ENCODE measurements around the gene SGPL1. TPM values are rescaled to one million over a fixed set of nuclear protein-coding genes. Genes with fewer than 3 reads are reported as not detected.

SGPL1 gene
- total RNA-seq, 1 donor from 2014 or later, result 89.9 TPM

- no peaks in the 10 kb centered on the region for H3K9me3 Mint-ChIP-seq
- H3K27me3 Mint-ChIP-seq (ENCODE audit: low read depth), result peaks cover 82% of the 10 kb centered on the region
- peaks cover 7% of the 10 kb centered on the region for H3K4me1 Mint-ChIP-seq
- TF ChIP-seq CTCF (IDR thresholded peaks at IDR 0.05; ENCODE audit: unreplicated experiment), result no peak
- no peak for DNase-seq (ENCODE audit: low spot score in 2 of 2, unreplicated experiment in 2 of 2)
- no peaks in the 10 kb centered on the region for H3K36me3 Mint-ChIP-seq
- H3K4me3 Mint-ChIP-seq, result no peak overlapping the region
- H3K27ac Mint-ChIP-seq, result no peak overlapping the region
Measured at GRCh38 chr10:70920519-70920918, 104.8 kb downstream of the SGPL1 start.

- no peak overlapping the region for H3K27ac Mint-ChIP-seq
- H3K36me3 Mint-ChIP-seq, result no peaks in the 10 kb centered on the region
- no peaks in the 10 kb centered on the region for H3K9me3 Mint-ChIP-seq
- no peak overlapping the region for H3K4me3 Mint-ChIP-seq
- peaks cover 7% of the 10 kb centered on the region for H3K4me1 Mint-ChIP-seq
- peaks cover 78% of the 10 kb centered on the region for H3K27me3 Mint-ChIP-seq (ENCODE audit: low read depth)
- no peak for TF ChIP-seq CTCF (IDR thresholded peaks at IDR 0.05; ENCODE audit: unreplicated experiment)
- DNase-seq (ENCODE audit: low spot score in 2 of 2, unreplicated experiment in 2 of 2), result no peak
Measured at GRCh38 chr10:70921285-70921684, 105.5 kb downstream of the SGPL1 start.

- Mint-ChIP-seq H3K4me1 (peaks cover 29% of the 10 kb centered on the region), H3K36me3 (no peaks in the 10 kb centered on the region), H3K27me3 (ENCODE audit: low read depth) (peaks cover 78% of the 10 kb centered on the region), H3K4me3 (no peak overlapping the region), H3K27ac (no peak overlapping the region), H3K9me3 (no peaks in the 10 kb centered on the region)
- TF ChIP-seq CTCF (IDR thresholded peaks at IDR 0.05; ENCODE audit: unreplicated experiment), result no peak
- no peak for DNase-seq (ENCODE audit: low spot score in 2 of 2, unreplicated experiment in 2 of 2)
Measured at GRCh38 chr10:70923696-70924095, 107.9 kb downstream of the SGPL1 start.

- H3K36me3 Mint-ChIP-seq, result no peaks in the 10 kb centered on the region
- peak; percentile 98 for TF ChIP-seq CTCF (IDR thresholded peaks at IDR 0.05; ENCODE audit: unreplicated experiment)
- H3K4me1 Mint-ChIP-seq, result peaks cover 37% of the 10 kb centered on the region
- no peak overlapping the region for H3K27ac Mint-ChIP-seq
- H3K4me3 Mint-ChIP-seq, result no peak overlapping the region
- peaks cover 82% of the 10 kb centered on the region for H3K27me3 Mint-ChIP-seq (ENCODE audit: low read depth)
- no peaks in the 10 kb centered on the region for H3K9me3 Mint-ChIP-seq
- DNase-seq (ENCODE audit: low spot score in 2 of 2, unreplicated experiment in 2 of 2), result peak; percentile 45 to 77
Measured at GRCh38 chr10:70925377-70926225, 109.9 kb downstream of the SGPL1 start.

- Mint-ChIP-seq H3K27me3 (ENCODE audit: low read depth) (peaks cover 84% of the 10 kb centered on the region), H3K4me3 (no peak overlapping the region), H3K27ac (no peak overlapping the region), H3K9me3 (no peaks in the 10 kb centered on the region), H3K4me1 (peaks cover 45% of the 10 kb centered on the region), H3K36me3 (no peaks in the 10 kb centered on the region)
- TF ChIP-seq CTCF (IDR thresholded peaks at IDR 0.05; ENCODE audit: unreplicated experiment), result no peak
- DNase-seq (ENCODE audit: low spot score in 2 of 2, unreplicated experiment in 2 of 2), result no peak
Measured at GRCh38 chr10:70926226-70927000, 110.7 kb downstream of the SGPL1 start.

Data from mesothelial cell of epicardium (in vitro differentiated cells).